HL-60/S4 (cell line): ENCODE data around the gene ERBIN.
"Not testable (repeated sequence)": the region's sequence is repeated elsewhere in the genome, so short reads cannot be mapped to it uniquely, and the experiment has no call there.

ENCODE experiments used
- in situ Hi-C: fragments of 300-500 bp; cut with MboI; formaldehyde crosslinking; loops from 2 replicates; pipeline ENCODE4 v1.14.3; 2022; ENCODE audit warnings: low sequenced_read_pairs

Gene ERBIN

GRCh38 chr5:65926276-65926783 lies at the start of gene ERBIN:
Gene ERBIN, plus strand, starts transcription at chr5:65926575. Its CDS starts 66,144 bp downstream, at chr5:65992719.
- in situ Hi-C loops: no loop called here

GRCh38 chr5:65876970-65877369 lies 49.4 kb upstream of the ERBIN start:
- in situ Hi-C loops: no loop called here

GRCh38 chr5:65879668-65880256 lies 46.6 kb upstream of the ERBIN start:
- in situ Hi-C loops: not testable (repeated sequence)

GRCh38 chr5:65880496-65881072 lies 45.8 kb upstream of the ERBIN start:
- in situ Hi-C loops: no loop called here

GRCh38 chr5:65882278-65882677 lies 44.1 kb upstream of the ERBIN start:
- in situ Hi-C loops: no loop called here

- in situ Hi-C loops: no loop called here
These were observed 42.9 kb upstream of the ERBIN start for GRCh38 chr5:65883461-65883860.

- in situ Hi-C loops: no loop called here
These were observed 40.0 kb upstream of the ERBIN start for GRCh38 chr5:65886387-65886786.

GRCh38 chr5:65892024-65892423 lies 34.4 kb upstream of the ERBIN start:
- in situ Hi-C loops: not testable (repeated sequence)

- in situ Hi-C loops: no loop called here
These were observed 33.6 kb upstream of the ERBIN start for GRCh38 chr5:65892801-65893200.

GRCh38 chr5:65893749-65894430 lies 32.5 kb upstream of the ERBIN start:
- in situ Hi-C loops: no loop called here

- in situ Hi-C loops: no loop called here
These were observed 30.5 kb upstream of the ERBIN start for GRCh38 chr5:65895891-65896290.

GRCh38 chr5:65900746-65901145 lies 25.6 kb upstream of the ERBIN start:
- in situ Hi-C loops: no loop called here

- in situ Hi-C loops: no loop called here
These were observed 24.3 kb upstream of the ERBIN start for GRCh38 chr5:65902104-65902503.

GRCh38 chr5:65903581-65903980 lies 22.8 kb upstream of the ERBIN start:
- in situ Hi-C loops: no loop called here

- in situ Hi-C loops: no loop called here
These were observed 20.1 kb upstream of the ERBIN start for GRCh38 chr5:65906256-65906655.

- in situ Hi-C loops: no loop called here
These were observed 19.2 kb upstream of the ERBIN start for GRCh38 chr5:65907135-65907534.

GRCh38 chr5:65910711-65911110 lies 15.7 kb upstream of the ERBIN start:
- in situ Hi-C loops: no loop called here

GRCh38 chr5:65912311-65912710 lies 14.1 kb upstream of the ERBIN start:
- in situ Hi-C loops: no loop called here

- in situ Hi-C loops: no loop called here
These were observed 12.9 kb upstream of the ERBIN start for GRCh38 chr5:65913519-65913918.

- in situ Hi-C loops: no loop called here
These were observed 11.7 kb upstream of the ERBIN start for GRCh38 chr5:65914641-65915196.

GRCh38 chr5:65915661-65916060 lies 10.7 kb upstream of the ERBIN start:
- in situ Hi-C loops: not testable (repeated sequence)

GRCh38 chr5:65916066-65916465 lies 10.3 kb upstream of the ERBIN start:
- in situ Hi-C loops: no loop called here
